ENCODE measurements around the gene LYZL6.

The LYZL6 gene

GRCh38 chr17:35943537-35943936 lies at the start of gene LYZL6:
Gene LYZL6, minus strand, starts transcription at chr17:35943713. Its CDS starts 4,357 bp downstream, at chr17:35939356.
- DNase-seq = no peak

GRCh38 chr17:35991075-35991474 lies 47.6 kb upstream of the LYZL6 start:
- no peak for DNase-seq

- no peak for DNase-seq
These were observed 44.7 kb upstream of the LYZL6 start for GRCh38 chr17:35988164-35988563.

GRCh38 chr17:35986643-35987042 lies 43.1 kb upstream of the LYZL6 start, which contains the start of gene CCL14:
Gene CCL14, minus strand, starts transcription at chr17:35986729. Its CDS starts 80 bp downstream, at chr17:35986649.
- DNase-seq = no peak

GRCh38 chr17:35984140-35984539 lies 40.6 kb upstream of the LYZL6 start:
- DNase-seq = no peak

GRCh38 chr17:35982409-35983191 lies 39.1 kb upstream of the LYZL6 start:
- no peak for DNase-seq

- DNase-seq = no peak
These were observed 38.4 kb upstream of the LYZL6 start for GRCh38 chr17:35981908-35982330.

GRCh38 chr17:35981246-35981645 lies 37.7 kb upstream of the LYZL6 start, which contains the start of gene CCL16:
Gene CCL16, minus strand, starts transcription at chr17:35981497. Its CDS starts 77 bp downstream, at chr17:35981420.
- DNase-seq = no peak

- DNase-seq = no peak
These were observed 34.8 kb upstream of the LYZL6 start for GRCh38 chr17:35978346-35978745.

GRCh38 chr17:35977509-35977908 lies 34.0 kb upstream of the LYZL6 start:
- no peak for DNase-seq

- no peak for DNase-seq
These were observed 30.1 kb upstream of the LYZL6 start for GRCh38 chr17:35973333-35974260.

GRCh38 chr17:35972945-35973332 lies 29.4 kb upstream of the LYZL6 start:
- DNase-seq = no peak

GRCh38 chr17:35972535-35972934 lies 29.0 kb upstream of the LYZL6 start:
- DNase-seq = no peak

GRCh38 chr17:35972066-35972465 lies 28.6 kb upstream of the LYZL6 start:
- DNase-seq = no peak

- DNase-seq = no peak
These were observed 26.3 kb upstream of the LYZL6 start for GRCh38 chr17:35969558-35970380.

- DNase-seq = no peak
These were observed 25.1 kb upstream of the LYZL6 start for GRCh38 chr17:35968520-35969054.

- DNase-seq = no peak
These were observed 21.8 kb upstream of the LYZL6 start for GRCh38 chr17:35965272-35965671.

GRCh38 chr17:35963663-35964062 lies 20.1 kb upstream of the LYZL6 start:
- DNase-seq = no peak

GRCh38 chr17:35953720-35954119 lies 10.2 kb upstream of the LYZL6 start:
- DNase-seq = no peak

GRCh38 chr17:35949401-35949800 lies 5.9 kb upstream of the LYZL6 start:
- DNase-seq = no peak

- no peak for DNase-seq
These were observed 4.6 kb upstream of the LYZL6 start for GRCh38 chr17:35948092-35948491.

- no peak for DNase-seq
These were observed 3.7 kb upstream of the LYZL6 start for GRCh38 chr17:35947156-35947585.

Measured in cortex of kidney (tissue), 1 donor.